Activated naive CD8-positive, alpha-beta T cell treated with anti-CD3 and anti-CD28 coated beads, Interleukin-2, amount 50 U/mL, for 16 hours (primary cell): ENCODE measurements around the gene HSF2BP.
"Not testable (repeated sequence)": the region's sequence is repeated elsewhere in the genome, so short reads cannot be mapped to it uniquely, and the experiment has no call there.

Experiments
- DNase-seq: peaks from one replicate; pipeline ENCODE4 v3.0.0-alpha.2; 2020; ENCODE audit warnings: low read depth, low spot score

HSF2BP gene

DNA sequence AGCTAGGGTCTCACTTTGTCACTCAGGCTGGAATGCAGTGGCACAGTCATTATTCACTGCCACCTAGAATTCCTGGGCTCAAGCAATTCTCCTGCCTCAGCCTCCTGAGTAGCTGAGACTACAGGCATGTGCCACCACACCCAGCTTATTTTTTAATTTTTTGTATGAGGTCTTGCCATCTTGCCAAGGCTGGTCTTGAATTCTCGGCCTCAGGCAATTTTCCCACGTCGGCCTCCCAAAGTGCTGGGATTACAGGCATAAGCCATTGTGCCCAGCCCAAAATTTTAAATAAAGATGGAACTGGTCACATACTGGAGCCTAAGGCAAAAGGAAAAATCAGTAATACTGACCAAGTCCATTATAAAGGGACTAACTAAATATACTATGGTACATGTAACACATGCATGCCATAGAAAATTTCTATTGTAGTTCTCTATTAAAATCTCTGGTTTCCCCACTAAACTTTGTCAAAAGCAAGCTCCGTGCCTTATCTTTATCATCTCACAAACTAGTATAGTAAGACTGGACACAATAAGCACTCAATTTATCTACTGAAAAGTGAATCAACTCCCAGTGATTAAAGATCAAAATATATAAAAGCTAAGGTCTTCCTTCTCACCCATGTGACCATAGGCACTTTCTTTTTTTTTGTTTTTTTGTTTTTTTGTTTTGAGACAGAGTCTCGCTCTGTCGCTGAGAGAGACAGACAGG lies 61.6 kb downstream of the HSF2BP start:
- no peak for DNase-seq

- no peak for DNase-seq
These were observed 62.2 kb downstream of the HSF2BP start for GRCh38 chr21:43597052-43597451.

DNA sequence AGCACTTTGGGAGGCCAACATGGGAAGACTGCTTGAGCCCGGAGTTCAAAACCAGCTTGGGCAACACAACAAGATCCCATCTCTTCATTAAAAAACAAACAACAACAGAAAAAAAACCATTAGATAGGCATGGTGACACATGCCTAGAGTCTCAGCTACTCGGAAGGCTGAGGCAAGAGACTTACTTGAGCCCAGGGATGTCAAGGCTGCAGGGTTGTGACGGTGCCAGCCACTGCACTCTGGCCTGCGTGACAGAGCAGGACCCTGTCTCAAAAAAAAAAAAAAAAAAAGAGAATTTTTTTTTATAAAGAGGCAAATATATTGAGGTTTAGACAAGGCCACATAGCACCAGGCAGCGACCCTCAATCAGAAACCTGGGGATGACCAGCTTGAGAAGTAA lies 62.7 kb downstream of the HSF2BP start:
- DNase-seq: no peak

GRCh38 chr21:43595769-43596168 lies 63.5 kb downstream of the HSF2BP start:
- not testable (repeated sequence) for DNase-seq

GRCh38 chr21:43593078-43593477 lies 66.2 kb downstream of the HSF2BP start:
- no peak for DNase-seq

- no peak for DNase-seq
These were observed 67.7 kb downstream of the HSF2BP start for GRCh38 chr21:43591571-43591970.

DNA sequence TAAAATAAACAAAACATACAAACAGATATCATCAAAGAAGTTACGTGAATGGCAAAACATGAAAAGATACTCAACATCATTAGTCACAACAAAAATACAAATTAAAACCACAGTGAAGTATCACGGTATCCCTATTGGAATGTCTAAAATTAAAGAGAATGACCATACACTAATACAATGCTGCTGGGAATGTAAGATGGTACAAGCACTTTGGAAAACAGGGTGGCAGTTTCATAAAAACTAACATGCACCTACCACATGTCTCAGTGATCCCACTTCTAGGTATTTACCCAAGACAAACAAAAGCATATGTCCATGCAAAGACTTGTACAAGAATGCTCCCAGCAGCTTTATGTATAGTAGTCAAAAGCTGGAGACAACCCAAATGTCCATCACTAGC lies 69.1 kb downstream of the HSF2BP start:
- no peak for DNase-seq

- DNase-seq: no peak
These were observed 70.3 kb downstream of the HSF2BP start for GRCh38 chr21:43588957-43589356.

GRCh38 chr21:43585924-43586413 lies 73.3 kb downstream of the HSF2BP start:
- DNase-seq: no peak

DNA sequence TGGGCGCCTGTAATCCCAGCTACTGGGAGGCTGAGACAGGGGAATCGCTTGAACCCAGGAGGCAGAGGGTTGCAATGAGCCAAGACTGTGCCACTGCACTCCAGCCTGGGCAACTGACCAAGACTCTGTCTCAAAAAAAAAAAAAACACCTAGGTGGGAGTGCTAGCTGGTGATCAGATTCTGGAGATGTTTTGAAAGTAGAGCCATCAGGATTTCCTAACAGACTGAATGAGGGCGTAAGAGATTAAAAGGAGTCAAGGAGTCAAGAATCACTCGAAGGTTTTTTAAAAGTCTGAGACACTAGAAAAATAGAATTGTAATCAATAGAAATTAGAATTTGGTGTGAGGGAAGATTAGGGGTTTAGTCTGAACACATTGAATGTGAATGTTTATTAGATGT lies 73.8 kb downstream of the HSF2BP start:
- DNase-seq: no peak

GRCh38 chr21:43581453-43581852 lies 77.8 kb downstream of the HSF2BP start:
- no peak for DNase-seq

DNA sequence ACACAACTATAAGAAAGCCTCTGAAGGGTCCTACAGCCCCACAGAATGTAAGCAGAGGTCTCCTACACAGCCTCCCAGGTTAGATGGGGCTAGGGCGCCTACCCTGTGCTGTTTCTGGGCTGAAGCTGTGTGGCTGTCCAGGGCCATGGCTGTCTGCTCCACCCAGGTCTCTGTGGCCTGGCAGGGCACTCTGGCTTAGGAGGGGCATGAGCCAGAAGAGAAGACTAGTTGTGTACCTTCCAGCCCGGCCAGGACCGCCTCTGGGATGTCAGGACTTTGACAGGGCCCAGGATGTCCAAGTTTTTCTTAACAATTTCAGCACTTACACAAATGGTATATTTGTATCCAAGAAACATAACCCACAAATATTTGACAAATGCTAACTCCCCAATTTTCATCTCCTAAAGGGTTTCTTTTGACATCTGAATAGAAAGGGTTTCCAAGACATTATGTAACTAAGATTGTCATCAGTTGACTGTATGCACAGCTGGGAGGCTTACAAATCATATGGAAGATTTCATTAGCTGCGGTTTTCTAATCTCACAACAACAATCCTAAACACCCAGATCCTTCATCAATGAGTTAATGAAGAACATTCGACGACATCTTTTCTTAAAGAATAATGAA lies 80.5 kb downstream of the HSF2BP start:
- no peak for DNase-seq

GRCh38 chr21:43575473-43575844 lies 83.8 kb downstream of the HSF2BP start:
- DNase-seq: no peak

DNA sequence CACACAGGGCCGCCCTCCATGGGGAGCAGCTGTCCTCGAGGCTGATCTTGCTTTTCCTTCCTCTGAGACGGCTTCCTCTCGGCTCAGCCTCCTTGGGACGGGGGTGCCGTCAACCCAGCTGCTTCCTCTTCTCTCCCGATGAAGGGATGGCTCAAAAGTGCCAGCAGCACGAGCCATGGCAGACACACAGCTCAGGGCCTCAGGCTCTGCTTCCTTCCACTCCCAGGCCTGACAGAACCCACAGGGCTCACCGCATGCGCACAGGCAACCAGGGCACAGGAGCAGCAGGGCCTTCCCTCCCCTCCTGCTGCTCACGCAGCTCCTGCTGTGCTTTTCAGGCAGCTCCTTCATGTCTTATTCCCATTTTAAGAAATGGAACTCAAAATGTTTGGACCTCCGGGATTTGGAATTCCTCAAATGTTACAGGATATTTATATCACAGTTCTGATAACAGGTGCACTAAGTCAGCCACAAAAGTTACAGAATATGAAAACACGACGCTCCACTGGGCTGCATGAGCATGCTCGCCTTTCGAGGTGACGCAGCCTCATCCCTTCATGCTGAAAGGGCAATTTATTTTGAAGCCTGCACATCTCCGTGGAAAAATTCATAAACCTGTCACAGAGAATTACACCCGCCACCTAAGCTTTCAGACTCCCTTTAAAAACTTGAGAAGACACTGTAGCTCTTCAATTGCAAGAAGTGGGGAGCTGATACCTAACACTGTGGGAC lies 84.4 kb downstream of the HSF2BP start:
- no peak for DNase-seq

GRCh38 chr21:43573921-43574320 lies 85.4 kb downstream of the HSF2BP start:
- no peak for DNase-seq

DNA sequence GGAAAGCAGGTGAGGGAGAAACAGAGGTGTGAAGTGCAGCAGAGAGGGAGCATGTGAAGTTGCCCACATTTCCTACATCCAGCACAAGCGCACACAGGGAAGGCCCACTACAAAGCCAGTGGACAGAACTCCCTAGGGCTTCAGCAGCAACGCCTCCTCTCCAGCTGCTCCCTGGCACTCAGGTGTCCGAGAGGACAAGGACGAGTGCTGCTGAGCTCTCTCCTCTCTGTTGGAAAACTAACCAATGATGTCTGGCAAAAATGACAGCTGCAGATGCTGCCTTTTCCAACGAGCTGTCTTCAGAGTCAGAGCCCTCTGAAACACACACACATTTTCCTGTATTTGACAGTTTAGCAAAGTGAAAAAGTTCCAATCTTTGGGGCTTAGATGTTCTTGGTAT lies 86.8 kb downstream of the HSF2BP start:
- DNase-seq: no peak

GRCh38 chr21:43571976-43572375 lies 87.3 kb downstream of the HSF2BP start:
- DNase-seq: no peak

GRCh38 chr21:43570195-43570594 lies 89.1 kb downstream of the HSF2BP start:
- not testable (repeated sequence) for DNase-seq

- DNase-seq: not testable (repeated sequence)
These were observed 96.8 kb downstream of the HSF2BP start for GRCh38 chr21:43562451-43562850.

DNA sequence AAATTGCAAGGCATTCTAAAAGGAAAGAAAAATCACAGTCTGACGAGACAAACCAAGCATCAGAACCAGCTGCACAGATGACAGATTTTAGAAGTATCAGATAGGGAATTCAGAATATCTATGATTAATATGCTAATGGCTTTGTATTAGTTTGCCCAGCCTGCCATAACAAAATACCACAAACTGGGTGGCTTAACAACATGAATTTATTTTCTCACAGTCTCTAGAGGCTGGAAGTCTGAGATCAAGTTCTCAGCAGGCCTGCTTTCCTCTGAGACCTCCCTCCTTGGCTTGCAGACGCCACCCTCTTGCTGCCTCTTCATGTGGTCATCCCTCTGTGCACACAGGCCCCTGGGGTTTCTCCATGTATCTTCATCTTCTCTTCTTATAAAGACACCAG lies 118.7 kb downstream of the HSF2BP start:
- DNase-seq: not testable (repeated sequence)

GRCh38 chr21:43522495-43523131 lies 136.7 kb downstream of the HSF2BP start:
- DNase-seq: not testable (repeated sequence)

- DNase-seq: not testable (repeated sequence)
These were observed 141.6 kb downstream of the HSF2BP start for GRCh38 chr21:43517701-43518100.
